HG02798 (cell line): ENCODE results near the gene VPS8.

ENCODE experiments used
- ATAC-seq: cut with Tn5 transposase; IDR thresholded peaks from one replicate; pipeline ENCODE4 v1.9.1; 2021; ENCODE audit warnings: mild to moderate bottlenecking; ENCODE audit not compliant: unreplicated experiment, poor library complexity

The VPS8 gene

GRCh38 chr3:184811999-184812661 lies at the start of gene VPS8:
Gene VPS8 (plus strand): TSS chr3:184812166. CDS start chr3:184824633, 12,467 bp downstream.
- peak; percentile 94 for ATAC-seq

GRCh38 chr3:184764191-184764590 lies 47.8 kb upstream of the VPS8 start:
- ATAC-seq, result no peak

GRCh38 chr3:184765047-184765729 lies 46.8 kb upstream of the VPS8 start:
- no peak for ATAC-seq

- no peak for ATAC-seq
These were observed 46.3 kb upstream of the VPS8 start for GRCh38 chr3:184765730-184766074.

- ATAC-seq, result no peak
These were observed 45.3 kb upstream of the VPS8 start for GRCh38 chr3:184766555-184767261.

- no peak for ATAC-seq
These were observed 44.6 kb upstream of the VPS8 start for GRCh38 chr3:184767377-184767776.

GRCh38 chr3:184769382-184770170 lies 42.4 kb upstream of the VPS8 start:
- no peak for ATAC-seq

- ATAC-seq, result no peak
These were observed 41.4 kb upstream of the VPS8 start for GRCh38 chr3:184770541-184770940.

- ATAC-seq, result no peak
These were observed 40.5 kb upstream of the VPS8 start for GRCh38 chr3:184771301-184772127.

GRCh38 chr3:184772667-184773272 lies 39.2 kb upstream of the VPS8 start:
- ATAC-seq, result no peak

GRCh38 chr3:184773283-184774186 lies 38.4 kb upstream of the VPS8 start:
- no peak for ATAC-seq

GRCh38 chr3:184776916-184777315 lies 35.0 kb upstream of the VPS8 start:
- ATAC-seq, result no peak

GRCh38 chr3:184777566-184778356 lies 34.2 kb upstream of the VPS8 start:
- ATAC-seq, result peak; percentile 80

- no peak for ATAC-seq
These were observed 33.3 kb upstream of the VPS8 start for GRCh38 chr3:184778426-184779332.

- no peak for ATAC-seq
These were observed 30.9 kb upstream of the VPS8 start for GRCh38 chr3:184780981-184781515.

GRCh38 chr3:184781801-184782200 lies 30.2 kb upstream of the VPS8 start:
- no peak for ATAC-seq
